Loucy (cell line): ENCODE results near the gene PALB2.

Experiments used
- H2AFZ ChIP-seq: fragments of 200-600 bp; sonication (generic); 2 replicates; pipeline ENCODE4 v1.6.0; 2016; ENCODE audit warnings: antibody characterized with exemption, mild to moderate bottlenecking, low read length, moderate library complexity
- H3F3A ChIP-seq: fragments of 200-600 bp; 2 replicates; pipeline ENCODE4 v1.6.0; 2016; ENCODE audit warnings: antibody characterized with exemption, low read depth, mild to moderate bottlenecking
- H3K27me3 ChIP-seq: fragments of 200-600 bp; sonication (generic); 2 replicates; pipeline ENCODE4 v1.6.1; 2014; ENCODE audit warnings: low read length, mild to moderate bottlenecking; ENCODE audit not compliant: insufficient read depth, poor library complexity, severe bottlenecking
- H3K36me3 ChIP-seq: fragments of 200-600 bp; sonication (generic); 2 replicates; pipeline ENCODE4 v1.6.1; 2016; ENCODE audit warnings: low read length; ENCODE audit not compliant: insufficient read depth
- H3K4me1 ChIP-seq: fragments of 200-600 bp; sonication (generic); 2 replicates; pipeline ENCODE4 v1.5.1; 2014; ENCODE audit warnings: low read length, mild to moderate bottlenecking; ENCODE audit not compliant: insufficient read depth, poor library complexity, severe bottlenecking
- H3K4me2 ChIP-seq: fragments of 200-600 bp; sonication (generic); 2 replicates; pipeline ENCODE4 v1.6.0; 2014; ENCODE audit warnings: antibody characterized with exemption, low read length, low read depth, mild to moderate bottlenecking; ENCODE audit not compliant: poor library complexity, severe bottlenecking
- H3K4me3 ChIP-seq: fragments of 200-600 bp; sonication (generic); 2 replicates; pipeline ENCODE4 v1.5.1; 2014; ENCODE audit warnings: low read length, mild to moderate bottlenecking, mixed read lengths; ENCODE audit not compliant: poor library complexity, severe bottlenecking
- H3K79me2 ChIP-seq: fragments of 200-600 bp; sonication (generic); 2 replicates; pipeline ENCODE4 v1.6.1; 2014; ENCODE audit warnings: low read length; ENCODE audit not compliant: insufficient read depth
- H3K9ac ChIP-seq: fragments of 200-600 bp; sonication (generic); 2 replicates; pipeline ENCODE4 v1.6.0; 2014; ENCODE audit warnings: mild to moderate bottlenecking, low read depth, low read length, moderate library complexity; ENCODE audit not compliant: poor library complexity, severe bottlenecking
- H3K9me2 ChIP-seq: fragments of 200-600 bp; sonication (generic); replicated peaks from 2 replicates; pipeline ENCODE4 v1.6.1; 2016; ENCODE audit warnings: low read depth, low read length, mixed read lengths
- H3K9me3 ChIP-seq: fragments of 200-600 bp; sonication (generic); 2 replicates; pipeline ENCODE4 v1.6.1; 2014; ENCODE audit warnings: mild to moderate bottlenecking, antibody characterized with exemption, low read length, low read depth; ENCODE audit not compliant: insufficient read depth
- H4K20me1 ChIP-seq: fragments of 200-600 bp; sonication (generic); 2 replicates; pipeline ENCODE4 v1.6.0; 2014; ENCODE audit warnings: antibody characterized with exemption, low read length, mild to moderate bottlenecking; ENCODE audit not compliant: insufficient read depth, poor library complexity, severe bottlenecking
- CTCF ChIP-seq: fragments of 200-600 bp; sonication (generic); conservative IDR thresholded peaks from 2 replicates; pipeline ENCODE4 v1.5.1; 2014; ENCODE audit warnings: mild to moderate bottlenecking, antibody characterized with exemption, low read length
- EZH2phosphoT487 ChIP-seq: fragments of 200-600 bp; IDR thresholded peaks from 2 replicates; pipeline ENCODE4 v1.6.1; 2018; ENCODE audit warnings: antibody characterized with exemption, mild to moderate bottlenecking, moderate library complexity, borderline replicate concordance

Gene PALB2

GRCh38 chr16:23668225-23668624 lies 27.1 kb upstream of the PALB2 start:
- TF ChIP-seq EZH2phosphoT487 (no peak), CTCF (no peak)

DNA sequence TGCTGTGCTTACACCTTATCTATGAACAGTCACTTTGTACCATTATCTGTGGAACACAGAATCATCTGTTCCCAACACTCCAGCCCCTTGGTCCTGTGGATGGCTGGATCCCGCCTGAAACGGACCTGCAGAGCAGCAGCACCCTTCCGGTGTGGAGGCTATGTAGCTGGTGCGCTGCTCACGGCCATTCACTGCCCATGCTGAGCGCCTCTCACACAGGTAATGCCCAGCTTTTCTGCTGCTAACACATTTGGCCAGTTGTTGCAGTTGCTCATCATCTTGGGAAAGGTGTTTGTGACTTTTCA lies 26.2 kb upstream of the PALB2 start:
- Histone ChIP-seq H3K4me1 (no peaks in the 10 kb centered on the region), H3K9me2 (no peaks in the 10 kb centered on the region), H3K27me3 (no peaks in the 10 kb centered on the region), H3K4me2 (no peak overlapping the region), H3F3A (no peaks in the 10 kb centered on the region), H3K4me3 (no peak overlapping the region), H3K9ac (no peak overlapping the region), H3K79me2 (no peaks in the 10 kb centered on the region), H3K36me3 (peaks cover 89% of the 10 kb centered on the region; the same call in 1 of the 2 replicates), H4K20me1 (no peaks in the 10 kb centered on the region), H2AFZ (no peak overlapping the region), H3K9me3 (no peaks in the 10 kb centered on the region)
- no peak for TF ChIP-seq CTCF
- no peak for TF ChIP-seq EZH2phosphoT487

More at GRCh38 chr16:23668225-23668624, 27.1 kb upstream of the PALB2 start:
- Histone ChIP-seq H3K79me2 (no peaks in the 10 kb centered on the region), H3K9me3 (no peaks in the 10 kb centered on the region), H3K4me1 (no peaks in the 10 kb centered on the region), H3K27me3 (no peaks in the 10 kb centered on the region), H2AFZ (no peak overlapping the region), H3K9me2 (no peaks in the 10 kb centered on the region), H3K9ac (no peak overlapping the region), H3K36me3 (peaks cover 83% of the 10 kb centered on the region; the same call in 1 of the 2 replicates), H4K20me1 (no peaks in the 10 kb centered on the region), H3F3A (no peaks in the 10 kb centered on the region), H3K4me2 (no peak overlapping the region), H3K4me3 (no peak overlapping the region)

DNA sequence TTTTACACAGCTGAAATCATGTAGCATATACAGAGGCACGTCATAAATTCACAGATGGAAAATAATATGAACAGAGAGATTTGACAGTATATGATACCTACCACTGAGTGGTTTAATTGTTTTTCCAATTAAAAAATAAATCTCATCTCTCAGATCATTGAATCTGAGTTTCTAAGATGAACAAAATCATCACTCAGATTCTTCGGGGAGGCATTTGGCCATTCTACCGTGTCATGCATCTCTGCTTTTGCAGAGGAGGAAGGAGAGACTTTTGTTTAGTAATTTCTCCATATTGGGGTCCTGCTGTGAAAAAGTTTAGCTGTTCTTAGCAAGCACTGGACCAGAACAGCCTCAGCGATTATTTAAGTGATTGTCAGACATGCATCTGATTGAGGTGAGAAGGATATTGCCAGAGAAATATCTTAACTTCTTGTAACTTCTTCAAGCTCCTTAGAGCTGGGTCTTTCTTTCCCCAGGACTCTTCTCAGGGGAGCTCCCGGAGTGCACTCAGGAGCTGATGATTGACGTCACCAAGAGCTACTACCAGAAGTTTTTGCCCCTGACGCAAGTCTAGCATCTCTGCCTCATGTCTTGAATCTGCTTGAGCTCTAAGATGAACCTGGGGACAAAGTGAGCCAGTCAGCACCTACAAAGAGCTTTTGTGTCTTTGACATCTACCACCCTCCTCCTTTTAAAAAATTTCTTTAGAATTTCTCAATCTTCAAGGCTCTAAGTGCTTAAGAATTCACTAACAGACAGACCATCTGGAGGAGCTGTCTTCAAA lies 25.7 kb upstream of the PALB2 start:
- Histone ChIP-seq H3K9me2 (no peaks in the 10 kb centered on the region), H4K20me1 (no peaks in the 10 kb centered on the region), H3F3A (no peaks in the 10 kb centered on the region), H3K4me1 (no peaks in the 10 kb centered on the region), H3K4me3 (no peak overlapping the region), H3K4me2 (no peak overlapping the region), H3K9ac (no peak overlapping the region), H3K79me2 (no peaks in the 10 kb centered on the region), H3K9me3 (no peaks in the 10 kb centered on the region), H3K27me3 (no peaks in the 10 kb centered on the region), H2AFZ (no peak overlapping the region), H3K36me3 (peaks cover 90% of the 10 kb centered on the region; the same call in 1 of the 2 replicates)
- TF ChIP-seq CTCF (no peak), EZH2phosphoT487 (no peak)
